HL-60/S4 treated with phorbol 12-myristate 13-acetate at 8.2 ng/mL for 4 days and 3 days (cell line): ENCODE data around the gene SLC2A2.

Source experiments
- in situ Hi-C: fragments of 300-500 bp; cut with MboI; formaldehyde crosslinking; loops from 2 replicates; pipeline ENCODE4 v1.15.0; 2022; ENCODE audit warnings: low sequenced_read_pairs

SLC2A2 gene

GRCh38 chr3:171038342-171038741, 11.8 kb upstream of the SLC2A2 start:
- in situ Hi-C loops: no loop called here

DNA sequence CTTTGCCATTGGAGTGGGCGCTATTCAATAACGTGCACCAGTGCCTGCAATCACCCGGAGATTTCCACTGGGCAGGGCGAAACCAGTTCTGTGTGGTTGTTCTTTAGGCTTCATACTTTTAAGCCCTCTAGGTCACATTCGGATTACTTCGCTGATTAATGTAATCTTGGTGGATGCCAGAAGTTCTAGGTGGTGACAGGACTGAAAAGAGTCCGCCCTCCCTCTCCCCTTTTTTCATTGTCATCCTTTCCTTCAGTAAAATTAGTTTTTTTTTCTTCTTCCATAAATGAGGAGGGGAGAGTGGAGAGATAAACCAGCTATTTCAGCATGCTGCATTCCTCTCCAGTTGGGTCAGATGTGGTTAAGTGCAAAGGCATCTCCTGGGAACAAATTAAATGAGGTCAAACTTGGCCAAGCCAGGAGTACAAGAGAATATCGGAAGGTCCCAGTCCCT, 2.3 kb upstream of the SLC2A2 start:
- in situ Hi-C loops: no loop called here

DNA sequence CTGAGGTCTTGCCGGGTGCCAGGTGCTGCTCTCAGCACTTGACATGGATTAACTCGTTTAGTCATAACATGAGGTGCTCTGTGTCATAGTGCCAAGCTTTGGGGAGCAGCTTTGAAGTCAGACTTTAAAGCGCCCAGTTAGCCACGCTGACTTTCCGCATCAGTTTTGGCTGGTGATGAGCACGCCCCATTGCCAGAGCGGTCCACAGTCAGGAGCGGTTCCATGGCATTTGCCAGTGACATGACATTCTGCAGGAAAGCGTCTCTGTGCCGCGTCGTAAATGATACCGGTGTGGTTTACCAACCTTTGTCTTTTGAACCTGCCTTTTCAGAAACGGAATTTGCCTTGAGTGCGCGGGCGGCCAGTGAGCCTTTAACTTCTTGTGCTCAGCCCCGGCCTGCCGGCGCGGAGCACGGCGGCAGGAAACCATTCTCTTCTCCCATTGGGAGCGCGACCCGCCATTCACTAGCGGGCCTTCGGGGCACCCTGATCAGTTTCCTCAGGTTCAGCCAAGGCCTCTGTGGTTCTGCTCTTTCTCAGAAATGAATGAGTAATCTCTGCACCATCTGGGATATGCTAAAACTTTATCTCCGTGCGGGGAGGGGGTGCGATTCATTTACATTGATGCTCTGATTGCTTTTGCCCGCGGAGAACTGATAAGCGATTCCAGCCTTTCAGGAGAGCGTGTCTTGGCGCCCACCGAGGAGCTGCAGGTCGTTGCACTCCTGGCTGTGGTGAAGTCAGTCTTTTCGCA, 1.7 kb upstream of the SLC2A2 start:
- in situ Hi-C loops: no loop called here

DNA sequence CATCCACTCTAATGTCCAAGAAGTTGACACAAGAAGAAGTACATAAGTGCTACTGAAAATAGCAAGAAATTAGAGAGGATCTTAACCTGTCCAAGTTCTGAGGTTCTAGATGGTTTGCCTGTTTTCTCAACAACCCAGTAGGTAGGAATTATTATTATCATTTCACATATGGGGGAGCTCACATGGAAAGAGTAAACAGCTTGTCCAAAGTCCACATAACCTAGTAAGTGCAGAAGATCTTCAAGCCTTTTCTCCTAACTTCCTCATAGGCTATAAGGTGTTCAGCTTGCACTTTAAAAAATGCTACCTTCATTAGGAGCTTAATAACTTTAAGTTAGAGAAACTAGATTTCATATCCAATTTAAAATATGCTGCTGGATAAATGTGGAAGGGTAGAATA, 3.0 kb downstream of the SLC2A2 start:
- in situ Hi-C loops: no loop called here

GRCh38 chr3:171021377-171021776, 5.1 kb downstream of the SLC2A2 start:
- in situ Hi-C loops: no loop called here

DNA sequence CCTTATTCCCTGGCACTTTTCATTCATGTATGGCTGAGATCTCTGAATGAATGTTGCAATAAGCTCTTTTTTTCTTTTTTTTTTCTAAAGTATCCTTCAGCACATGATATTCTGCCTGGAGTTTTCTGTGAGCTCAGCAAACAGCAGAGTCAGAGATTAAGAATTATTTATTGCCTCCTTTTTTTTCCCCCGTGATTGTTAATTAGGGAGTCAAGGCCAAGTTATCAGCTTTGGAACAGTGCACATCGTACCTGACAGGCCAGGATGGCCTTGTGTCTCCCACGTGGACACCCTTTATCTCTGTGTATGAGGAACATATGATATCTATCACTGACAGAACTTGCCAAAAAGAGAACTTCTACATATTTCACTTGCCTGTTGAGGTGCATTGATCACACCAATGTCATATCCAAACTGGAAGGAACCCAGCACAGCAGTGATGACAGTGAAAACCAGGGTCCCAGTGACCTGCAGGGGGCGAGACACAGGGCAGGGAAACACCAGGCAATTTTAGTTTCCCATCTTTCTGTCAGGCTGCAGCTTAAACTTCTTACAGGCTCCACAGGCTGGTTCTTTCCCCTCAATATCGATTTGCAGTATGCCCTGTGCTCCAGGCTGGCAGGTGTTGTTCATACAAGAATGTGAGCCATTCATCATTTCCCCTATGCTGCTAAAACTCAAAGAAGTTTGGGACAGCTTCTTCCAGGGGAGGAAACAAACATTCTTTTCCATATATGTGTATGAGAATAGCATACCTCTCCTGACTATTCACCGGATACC, 8.2 kb downstream of the SLC2A2 start:
- in situ Hi-C loops: no loop called here

DNA sequence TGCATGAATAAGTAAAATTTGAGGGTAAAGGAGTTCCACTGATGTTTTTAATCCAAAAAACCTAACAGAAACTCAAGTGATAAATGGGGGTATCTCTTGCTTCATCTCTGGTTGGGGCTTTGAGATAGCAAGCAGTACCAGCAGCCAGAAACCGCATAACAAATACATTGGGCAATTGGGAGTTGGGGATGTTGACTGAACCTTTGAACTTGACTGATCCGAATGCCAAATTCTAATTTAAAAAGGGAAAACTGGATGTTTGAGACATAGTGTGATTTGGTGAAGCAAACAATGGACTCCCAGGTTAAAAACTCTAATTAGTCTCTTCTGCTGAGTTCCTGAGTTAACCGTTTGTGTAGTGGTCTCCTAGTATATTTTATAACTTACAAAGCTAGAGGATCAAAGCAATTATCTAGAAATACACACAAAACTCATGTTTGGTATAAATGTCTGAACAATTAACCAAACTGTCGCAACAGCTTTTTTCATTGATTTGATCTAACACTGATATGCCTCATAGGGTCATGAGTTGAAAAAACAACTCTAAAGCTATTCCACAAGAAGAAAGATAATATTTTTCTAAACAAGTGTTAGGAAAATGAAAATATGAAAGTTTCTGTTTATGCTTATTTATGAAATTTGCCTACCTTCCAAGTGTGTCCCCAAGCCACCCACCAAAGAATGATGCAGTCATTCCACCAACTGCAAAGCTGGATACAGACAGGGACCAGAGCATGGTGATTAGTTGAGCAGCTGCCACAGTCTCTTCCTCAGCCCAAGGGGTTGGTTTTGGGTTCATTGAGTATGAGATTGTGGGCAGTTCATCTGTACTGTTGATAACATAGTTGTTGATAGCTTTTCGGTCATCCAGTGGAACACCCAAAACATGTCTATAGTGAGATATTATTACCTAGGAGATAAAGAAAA, 12.4 kb downstream of the SLC2A2 start:
- in situ Hi-C loops: no loop called here

DNA sequence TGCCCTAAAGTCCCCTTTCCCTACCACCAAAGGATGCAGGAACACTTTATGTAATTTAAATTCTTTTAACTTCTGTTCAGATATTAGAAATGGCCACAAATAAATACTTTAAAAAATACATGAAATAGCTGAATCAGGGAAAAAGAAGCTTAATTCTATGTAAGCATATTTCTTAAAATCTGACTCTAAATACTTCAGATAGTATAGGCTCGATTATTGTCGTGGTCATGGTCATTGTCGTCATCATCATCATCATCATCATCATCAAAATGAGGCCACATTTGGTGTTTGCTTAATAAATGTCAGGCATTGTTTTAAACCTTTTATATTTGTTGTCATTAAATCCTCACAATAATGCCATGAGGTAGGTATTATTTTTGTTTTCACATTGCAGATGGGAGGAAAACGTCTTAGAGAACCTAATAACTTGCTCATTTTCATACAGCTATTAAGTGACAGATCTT, 14.6 kb downstream of the SLC2A2 start:
- in situ Hi-C loops: no loop called here

DNA sequence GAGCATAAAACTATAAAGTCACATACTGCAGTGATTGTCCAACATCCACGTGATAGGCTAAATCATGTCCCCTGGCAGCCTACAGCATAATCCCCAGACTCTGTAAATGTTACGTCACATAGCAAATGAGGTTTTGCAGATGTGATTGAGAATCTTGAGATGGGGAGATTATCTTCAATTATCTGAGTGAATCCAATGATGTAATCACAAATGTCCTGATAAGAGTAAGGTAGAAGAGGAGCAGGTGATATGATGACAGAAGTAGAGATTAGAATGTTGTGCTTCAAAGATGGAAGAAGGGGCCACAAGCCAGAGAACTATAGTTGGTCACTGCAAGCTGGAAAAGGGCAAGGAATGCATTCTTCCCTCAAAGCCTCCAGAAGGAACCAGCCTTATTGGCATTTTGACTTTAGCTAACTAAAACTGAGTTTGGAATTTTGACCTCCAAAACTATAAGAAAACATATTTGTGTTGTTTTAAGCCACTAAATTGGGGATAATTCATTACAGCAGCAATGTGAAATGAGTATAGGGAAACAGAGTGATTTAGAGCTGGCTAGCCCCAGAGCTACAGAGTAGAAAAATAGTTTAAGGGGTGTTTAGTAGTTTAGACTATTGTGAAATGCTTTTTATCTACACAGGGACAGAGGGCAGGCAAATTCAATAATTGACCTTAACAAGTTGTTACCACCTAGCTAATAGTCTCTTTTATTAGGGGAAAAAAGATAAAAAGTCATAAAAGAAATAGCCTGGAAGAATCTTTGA, 15.2 kb downstream of the SLC2A2 start:
- in situ Hi-C loops: no loop called here

DNA sequence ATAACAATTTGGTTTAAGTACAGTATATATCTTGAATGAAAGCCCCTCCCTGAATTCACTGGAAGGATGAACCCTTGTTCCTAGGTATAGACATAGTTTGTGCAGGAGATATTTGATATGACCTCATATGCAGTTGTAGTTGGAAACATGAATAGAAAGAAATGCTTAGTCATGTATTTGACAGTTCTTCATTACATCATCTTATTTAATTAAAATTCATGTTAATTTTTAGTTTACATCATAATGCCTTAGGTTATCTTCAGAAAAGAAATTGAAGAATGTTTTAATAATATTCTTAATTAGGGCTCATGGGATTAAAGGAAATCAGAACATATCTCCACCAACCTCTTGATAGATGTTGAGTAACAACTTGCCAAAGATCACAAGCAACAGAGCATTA, 19.2 kb downstream of the SLC2A2 start:
- in situ Hi-C loops: no loop called here

DNA sequence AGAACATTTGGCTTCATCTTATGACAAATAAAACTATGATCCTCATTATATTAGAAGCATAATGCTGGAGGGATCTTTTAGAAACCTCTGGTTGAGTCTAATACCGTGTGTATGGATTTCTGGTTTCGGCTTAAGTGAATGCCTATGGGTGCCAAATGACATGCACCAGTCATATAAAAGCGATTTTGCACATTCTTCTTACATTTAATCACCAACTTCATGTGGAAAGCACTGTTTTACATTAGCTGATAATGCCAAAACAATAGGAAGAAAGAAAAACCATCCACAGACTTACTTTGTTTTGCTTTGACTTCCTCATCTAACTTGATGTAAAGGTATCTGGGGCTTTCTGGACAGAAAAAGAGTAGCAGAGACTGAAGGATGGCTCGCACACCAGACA, 20.9 kb downstream of the SLC2A2 start:
- in situ Hi-C loops: no loop called here

DNA sequence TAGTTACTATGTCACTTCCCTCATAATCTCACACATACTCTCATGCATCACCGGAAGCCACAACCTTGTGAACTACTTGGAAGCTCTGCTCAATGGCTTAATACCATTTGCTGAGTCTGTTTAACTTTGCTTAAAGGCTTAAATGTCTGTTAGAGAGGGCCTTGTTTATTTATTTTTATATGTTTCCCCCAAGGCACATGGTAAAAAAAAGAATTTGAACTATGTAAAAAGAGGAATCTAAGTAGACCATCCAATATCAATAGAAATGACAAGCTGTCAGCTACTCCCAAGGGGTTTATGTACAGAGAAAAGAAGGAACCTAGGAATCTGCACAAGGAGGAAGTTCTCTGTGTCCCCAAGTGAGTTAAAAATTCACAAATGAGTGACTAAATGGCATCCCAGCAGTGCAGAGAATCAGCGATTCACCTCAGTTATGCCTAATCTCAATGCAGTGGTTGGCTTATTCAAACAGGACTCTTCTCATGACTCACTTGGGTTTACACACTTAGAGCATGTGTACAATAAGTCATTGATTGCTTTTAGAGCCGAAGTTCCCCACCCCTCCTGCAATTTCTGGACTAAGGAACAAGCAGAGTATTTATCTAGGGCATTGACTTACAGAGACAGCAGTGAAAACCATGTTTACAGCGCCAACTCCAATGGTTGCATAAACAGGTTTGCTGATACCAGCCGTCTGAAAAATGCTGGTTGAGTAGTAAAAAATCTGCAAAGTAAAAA, 24.4 kb downstream of the SLC2A2 start:
- in situ Hi-C loops: no loop called here

DNA sequence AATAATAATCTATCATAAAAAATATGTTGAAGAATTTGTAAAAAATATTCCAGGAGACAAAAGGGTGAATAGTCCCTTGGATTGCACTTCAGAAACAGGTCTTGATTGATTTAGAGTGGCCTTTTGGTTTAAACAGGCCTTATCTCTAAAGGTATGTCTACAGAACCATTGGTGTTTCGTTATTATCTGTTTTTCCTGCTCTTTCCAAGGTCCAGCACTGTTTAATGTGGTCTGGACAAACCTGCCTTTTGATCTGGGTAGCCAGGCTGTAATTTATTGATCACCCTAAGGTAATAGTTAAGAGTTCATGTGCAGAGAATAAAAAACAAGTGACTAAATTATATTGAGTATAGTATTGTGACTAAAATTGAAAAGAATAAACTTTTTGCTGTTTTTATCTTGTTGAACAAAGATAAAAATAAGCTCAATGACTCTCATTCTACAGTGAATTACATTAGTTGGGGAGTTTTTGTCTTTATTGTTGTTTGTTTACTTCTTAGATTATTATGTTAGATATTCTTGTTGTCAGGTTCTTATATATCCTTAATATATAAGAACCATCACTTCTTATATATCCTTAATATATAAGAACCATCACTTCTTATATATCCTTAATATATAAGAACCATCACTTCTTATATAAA, 25.1 kb downstream of the SLC2A2 start:
- in situ Hi-C loops: no loop called here

- in situ Hi-C loops: no loop called here
Measured at GRCh38 chr3:171000281-171000680, 26.2 kb downstream of the SLC2A2 start.

DNA sequence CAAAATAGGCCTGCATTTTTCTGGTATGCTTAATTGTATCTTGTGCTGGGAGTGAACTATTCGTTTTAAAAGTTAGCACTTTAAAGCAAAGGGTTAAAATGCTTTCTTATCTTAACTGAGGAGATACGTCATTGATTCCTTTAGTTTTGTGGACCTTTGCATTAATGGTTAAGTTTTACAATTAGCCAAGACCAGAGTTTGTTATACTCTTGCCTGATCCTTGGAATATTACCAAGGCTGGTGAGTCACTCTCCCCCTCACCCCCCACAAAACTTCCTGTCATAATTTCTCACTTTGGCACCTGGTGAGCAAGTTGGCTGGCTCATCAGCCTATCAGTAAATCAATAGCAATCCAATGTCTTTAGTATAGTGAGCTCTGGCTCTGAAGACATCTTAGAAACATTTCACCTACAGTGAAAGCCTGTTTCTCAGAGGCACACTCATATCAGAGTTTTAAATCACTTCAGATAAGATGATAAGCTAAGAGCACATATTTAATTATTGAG, 26.7 kb downstream of the SLC2A2 start:
- in situ Hi-C loops: no loop called here

GRCh38 chr3:170997961-170998913, 28.3 kb downstream of the SLC2A2 start:
- in situ Hi-C loops: no loop called here

DNA sequence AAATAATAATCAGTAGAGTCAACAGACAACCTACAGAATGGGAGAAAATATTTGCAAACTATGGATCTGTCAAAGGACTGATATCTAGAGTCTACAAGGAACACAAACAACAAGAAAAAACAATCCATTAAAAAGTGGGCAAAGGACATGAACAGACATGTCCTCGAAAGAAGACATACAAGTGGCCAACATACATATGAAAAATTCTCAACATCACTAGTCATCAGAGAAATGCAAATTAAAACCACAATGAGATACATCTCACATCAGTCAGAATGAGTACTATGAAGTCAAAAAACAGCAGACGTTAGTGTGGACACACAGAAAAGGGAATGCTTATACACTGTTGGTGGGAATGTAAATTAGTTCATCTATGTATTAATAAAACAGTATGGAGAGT, 33.7 kb downstream of the SLC2A2 start:
- in situ Hi-C loops: no loop called here

DNA sequence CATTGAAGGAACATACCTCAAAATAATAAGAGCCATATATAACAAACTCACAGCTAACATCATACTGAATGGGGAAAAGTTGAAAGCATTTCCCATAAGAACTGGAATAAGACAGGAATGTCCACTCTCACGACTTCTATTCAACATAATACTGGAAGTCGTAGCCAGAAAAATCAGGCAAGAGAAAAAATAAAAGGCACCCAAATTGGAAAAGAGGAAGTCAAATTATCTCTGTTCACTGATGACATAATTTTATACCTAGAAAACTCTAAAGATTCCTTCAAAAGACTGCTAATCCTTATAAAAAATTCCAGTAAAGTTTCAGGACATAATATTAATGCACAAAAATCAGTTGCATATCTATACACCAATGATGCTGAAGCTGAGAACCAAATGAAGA, 34.9 kb downstream of the SLC2A2 start:
- in situ Hi-C loops: no loop called here
